ENCODE results near the gene CYP8B1. TPM values are rescaled to one million over a fixed set of nuclear protein-coding genes. Genes with fewer than 3 reads are reported as not detected.
A peak's percentile ranks its signal among the peaks of the same experiment; 100 is the strongest.

Gene CYP8B1
- total and polyA plus RNA-seq, 2 of the 13 experiments (the other 11 are each of a cell fraction or from before 2014, with no cell fraction given), result 0.58 to 2.0 TPM

- TF ChIP-seq LCORL (IDR thresholded peaks at IDR 0.05) (peak; percentile 92), LCORL (CRISPR knock-in tag; IDR thresholded peaks at IDR 0.05) (no peak), TCF12 (IDR thresholded peaks at IDR 0.05) (no peak), TCF12 (CRISPR knock-in tag; IDR thresholded peaks at IDR 0.05) (0 out of 2 replicates have a peak, but pooled peaks have one; percentile 6), CTCF (CRISPR knock-in tag; IDR thresholded peaks at IDR 0.05) (peak; percentile 84), ZNF710 (CRISPR knock-in tag; IDR thresholded peaks at IDR 0.05; ENCODE audit: borderline replicate concordance) (0 out of 2 replicates have a peak, but pooled peaks have one; percentile 41), RBM39 (IDR thresholded peaks at IDR 0.05; ENCODE audit: low read depth, low read length, poor library complexity, severe bottlenecking) (no peak), MAF1 (CRISPR knock-in tag; IDR thresholded peaks at IDR 0.05; ENCODE audit: borderline replicate concordance) (no peak), SRF (IDR thresholded peaks at IDR 0.05; ENCODE audit: low read depth, low read length) (0 out of 2 replicates have a peak, but pooled peaks have one; percentile 49), NFKBIZ (CRISPR knock-in tag; IDR thresholded peaks at IDR 0.05) (no peak), STAG1 (CRISPR knock-in tag; IDR thresholded peaks at IDR 0.05) (peak; percentile 88), RAD21 (CRISPR knock-in tag; IDR thresholded peaks at IDR 0.05) (peak; percentile 84), SMC3 (IDR thresholded peaks at IDR 0.05; ENCODE audit: low read length) (peak; percentile 96), ARNT (IDR thresholded peaks at IDR 0.05) (no peak), BRF2 (CRISPR knock-in tag; IDR thresholded peaks at IDR 0.05) (0 out of 2 replicates have a peak, but pooled peaks have one; percentile 37)
Measured at GRCh38 chr3:42830437-42831320, 45.0 kb downstream of the CYP8B1 start (continued).

All from HepG2 (cell line).